ENCODE data around the gene N4BP3. TPM values are rescaled to one million over a fixed set of nuclear protein-coding genes. Genes with fewer than 3 reads are reported as not detected.

N4BP3 gene
- total RNA-seq, 1 experiment from 2014 or later = 3.2 TPM

DNA sequence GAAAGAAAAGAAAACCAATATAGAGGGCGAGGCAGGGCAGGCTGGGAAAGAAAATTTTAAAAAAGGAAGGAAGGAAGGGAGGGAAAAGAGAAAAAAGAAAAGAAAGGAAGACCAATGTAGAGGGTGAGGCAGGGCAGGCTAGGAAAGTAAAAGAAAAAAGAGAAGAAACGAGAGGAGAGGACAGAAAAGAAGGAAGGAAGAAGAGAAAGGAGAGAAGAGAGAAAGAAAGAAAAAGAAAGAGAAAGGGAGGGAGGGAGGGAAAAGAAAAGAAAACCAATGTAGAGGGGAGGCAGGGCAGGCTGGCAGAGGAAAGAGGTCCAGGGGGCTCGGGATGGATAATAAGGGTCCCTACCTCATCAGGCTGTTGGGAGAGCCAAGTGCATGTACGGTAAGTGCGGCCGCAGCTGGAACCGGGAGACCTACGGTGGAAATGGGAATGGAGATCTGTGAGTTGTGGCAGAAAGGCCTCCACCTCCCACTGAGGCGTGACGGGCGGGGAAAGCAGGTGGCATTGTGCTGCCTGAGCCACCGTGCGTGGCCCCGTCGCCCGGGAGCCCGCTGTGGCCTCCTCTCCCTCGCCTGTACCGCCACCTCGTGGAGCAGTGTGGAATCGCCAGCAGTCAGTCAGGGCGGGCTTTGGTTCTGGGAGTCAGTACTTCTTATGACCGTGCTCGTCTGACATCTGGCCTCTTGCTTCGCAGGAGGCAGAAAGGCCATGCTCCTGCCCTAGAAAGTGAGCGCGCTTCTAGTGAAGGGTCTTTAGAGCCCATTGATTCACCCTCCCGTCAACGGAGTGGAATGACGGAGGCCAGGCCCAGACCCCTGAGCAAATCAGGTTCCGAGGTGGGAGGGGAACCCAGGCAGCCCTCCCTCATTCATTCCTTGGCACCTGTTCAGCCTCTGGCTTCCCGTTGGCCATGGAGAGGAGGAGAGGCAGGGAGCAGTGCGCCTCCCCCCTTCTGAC is 50.7 kb downstream of the N4BP3 start:
- ChIA-PET POLR2A (interaction anchor here (0.6 kb wide), 1 partner anchor 10 kb away, joined by 3 read pairs; no protein-coding TSS in a partner anchor), CTCF (interaction anchor here (0.7 to 0.8 kb wide), 2 partner anchors 40 to 88 kb away, joined by 3 to 7 read pairs; no protein-coding TSS in a partner anchor)
- no peaks in the 10 kb centered on the region; the same call in 1 of the 2 replicates for H3K27me3 ChIP-seq (replicated peaks; ENCODE audit: control insufficient read depth, insufficient read depth, low read length)
- no peaks in the 10 kb centered on the region for H3K36me3 Mint-ChIP-seq (ENCODE audit: insufficient read depth, unreplicated experiment)
- peaks cover 14% of the 10 kb centered on the region for H3K27me3 Mint-ChIP-seq (ENCODE audit: insufficient read depth, unreplicated experiment)
- TF ChIP-seq, protein P1, sequence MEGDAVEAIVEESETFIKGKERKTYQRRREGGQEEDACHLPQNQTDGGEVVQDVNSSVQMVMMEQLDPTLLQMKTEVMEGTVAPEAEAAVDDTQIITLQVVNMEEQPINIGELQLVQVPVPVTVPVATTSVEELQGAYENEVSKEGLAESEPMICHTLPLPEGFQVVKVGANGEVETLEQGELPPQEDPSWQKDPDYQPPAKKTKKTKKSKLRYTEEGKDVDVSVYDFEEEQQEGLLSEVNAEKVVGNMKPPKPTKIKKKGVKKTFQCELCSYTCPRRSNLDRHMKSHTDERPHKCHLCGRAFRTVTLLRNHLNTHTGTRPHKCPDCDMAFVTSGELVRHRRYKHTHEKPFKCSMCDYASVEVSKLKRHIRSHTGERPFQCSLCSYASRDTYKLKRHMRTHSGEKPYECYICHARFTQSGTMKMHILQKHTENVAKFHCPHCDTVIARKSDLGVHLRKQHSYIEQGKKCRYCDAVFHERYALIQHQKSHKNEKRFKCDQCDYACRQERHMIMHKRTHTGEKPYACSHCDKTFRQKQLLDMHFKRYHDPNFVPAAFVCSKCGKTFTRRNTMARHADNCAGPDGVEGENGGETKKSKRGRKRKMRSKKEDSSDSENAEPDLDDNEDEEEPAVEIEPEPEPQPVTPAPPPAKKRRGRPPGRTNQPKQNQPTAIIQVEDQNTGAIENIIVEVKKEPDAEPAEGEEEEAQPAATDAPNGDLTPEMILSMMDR (IDR thresholded peaks at IDR 0.05; ENCODE audit: insufficient read depth in 1 of 2, low read depth in 1 of 2, low read length in 1 of 2, severe bottlenecking in 1 of 2, unreplicated experiment in 1 of 2) = peak; percentile 96 to 98
- H3K4me3 Mint-ChIP-seq (ENCODE audit: unreplicated experiment) = peak overlapping the region; percentile 24
- no peak overlapping the region for H3K4me3 ChIP-seq (ENCODE audit: low read depth, low read length)
- H3K36me3 ChIP-seq (ENCODE audit: control insufficient read depth, insufficient read depth, low read length) = no peaks in the 10 kb centered on the region
- peaks cover 7% of the 10 kb centered on the region for H3K4me1 Mint-ChIP-seq (ENCODE audit: low read depth, unreplicated experiment)
- H3K9me3 Mint-ChIP-seq (ENCODE audit: unreplicated experiment) = no peaks in the 10 kb centered on the region
- H3K9me3 ChIP-seq = no peaks in the 10 kb centered on the region
- H3K27ac Mint-ChIP-seq (ENCODE audit: unreplicated experiment) = no peak overlapping the region
- H3K4me1 ChIP-seq = 0 out of 2 replicates have a peak, but pooled peaks cover 4% of the 10 kb centered on the region
- intact Hi-C loops (cut with micrococcal nuclease; ENCODE audit: unreplicated experiment) = loop anchor here (1.0 to 2.0 kb wide), 2 partner anchors 17 to 88 kb away; no protein-coding TSS in a partner anchor
- no TSS peak for BruUV-seq (replicated peaks)
- DNase-seq = peak; percentile 84 to 92

DNA sequence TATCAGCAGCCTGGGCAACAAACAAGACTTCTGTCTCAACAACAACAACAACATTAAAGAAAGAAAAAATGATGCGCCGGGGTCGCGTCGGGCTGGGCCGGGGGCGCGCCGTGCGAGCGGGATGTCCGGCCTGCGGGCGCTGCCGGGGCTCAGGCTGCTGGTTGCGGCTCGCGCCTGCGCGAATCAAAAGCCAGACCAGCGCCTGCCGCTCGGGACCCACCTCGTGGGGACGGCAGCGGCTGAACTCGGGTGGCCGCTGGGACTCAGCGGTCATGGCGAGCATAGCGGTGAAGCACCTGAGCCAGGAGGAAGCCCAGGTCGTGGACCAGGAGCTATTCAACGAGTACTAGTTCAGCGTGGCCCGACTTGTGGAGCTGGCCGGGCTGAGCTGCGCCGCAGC is 52.2 kb downstream of the N4BP3 start:
- H3K27ac Mint-ChIP-seq (ENCODE audit: unreplicated experiment) = no peak overlapping the region
- ChIA-PET CTCF (interaction anchor here (1.3 kb wide), 1 partner anchor 90 kb away, joined by 6 read pairs; no protein-coding TSS in a partner anchor), POLR2A (no interaction called here)
- no peak for DNase-seq
- H3K4me3 Mint-ChIP-seq (ENCODE audit: unreplicated experiment) = no peak overlapping the region
- TF ChIP-seq, protein P1 (IDR thresholded peaks at IDR 0.05; ENCODE audit: insufficient read depth in 1 of 2, low read depth in 1 of 2, low read length in 1 of 2, severe bottlenecking in 1 of 2, unreplicated experiment in 1 of 2) = no peak
- H3K36me3 Mint-ChIP-seq (ENCODE audit: insufficient read depth, unreplicated experiment) = no peaks in the 10 kb centered on the region
- no peaks in the 10 kb centered on the region for H3K36me3 ChIP-seq (ENCODE audit: control insufficient read depth, insufficient read depth, low read length)
- H3K27me3 Mint-ChIP-seq (ENCODE audit: insufficient read depth, unreplicated experiment) = peaks cover 14% of the 10 kb centered on the region
- H3K9me3 Mint-ChIP-seq (ENCODE audit: unreplicated experiment) = no peaks in the 10 kb centered on the region
- intact Hi-C loops (cut with micrococcal nuclease; ENCODE audit: unreplicated experiment) = loop anchor here (2.0 kb wide), 1 partner anchor 19 kb away; no protein-coding TSS in a partner anchor
- no TSS peak for BruUV-seq (replicated peaks)
- H3K27me3 ChIP-seq (replicated peaks; ENCODE audit: control insufficient read depth, insufficient read depth, low read length) = no peaks in the 10 kb centered on the region; the same call in none of the 2 replicates
- H3K4me1 ChIP-seq = 0 out of 2 replicates have a peak, but pooled peaks cover 4% of the 10 kb centered on the region
- H3K4me1 Mint-ChIP-seq (ENCODE audit: low read depth, unreplicated experiment) = peaks cover 7% of the 10 kb centered on the region
- H3K4me3 ChIP-seq (ENCODE audit: low read depth, low read length) = no peak overlapping the region
- H3K9me3 ChIP-seq = no peaks in the 10 kb centered on the region

DNA sequence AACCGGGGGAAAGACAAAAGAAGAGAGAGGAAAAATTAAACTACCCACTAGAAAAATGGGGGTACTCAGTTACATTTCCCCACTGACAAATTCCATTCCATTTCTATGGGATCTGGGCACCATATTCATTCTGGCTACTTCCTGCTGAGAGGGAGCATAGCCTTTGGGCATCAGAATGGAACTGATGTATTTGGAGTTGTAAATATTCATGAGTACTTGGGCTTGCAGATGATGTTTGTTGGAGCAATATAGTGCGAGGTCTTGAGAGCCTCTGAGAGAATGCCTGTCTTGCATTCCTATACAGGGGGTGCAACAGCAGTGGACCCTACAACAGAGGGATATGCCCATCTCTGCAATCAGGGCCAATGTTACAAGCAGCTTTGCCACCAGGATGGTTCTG is 57.1 kb downstream of the N4BP3 start:
- no peaks in the 10 kb centered on the region for H3K9me3 ChIP-seq
- Mint-ChIP-seq H3K27ac (ENCODE audit: unreplicated experiment) (no peak overlapping the region), H3K4me3 (ENCODE audit: unreplicated experiment) (no peak overlapping the region), H3K9me3 (ENCODE audit: unreplicated experiment) (no peaks in the 10 kb centered on the region), H3K36me3 (ENCODE audit: insufficient read depth, unreplicated experiment) (no peaks in the 10 kb centered on the region), H3K27me3 (ENCODE audit: insufficient read depth, unreplicated experiment) (no peaks in the 10 kb centered on the region), H3K4me1 (ENCODE audit: low read depth, unreplicated experiment) (no peaks in the 10 kb centered on the region)
- H3K36me3 ChIP-seq (ENCODE audit: control insufficient read depth, insufficient read depth, low read length) = no peaks in the 10 kb centered on the region
- TF ChIP-seq, protein P1 (IDR thresholded peaks at IDR 0.05; ENCODE audit: insufficient read depth in 1 of 2, low read depth in 1 of 2, low read length in 1 of 2, severe bottlenecking in 1 of 2, unreplicated experiment in 1 of 2) = no peak
- intact Hi-C loops (cut with micrococcal nuclease; ENCODE audit: unreplicated experiment) = no loop called here
- H3K27me3 ChIP-seq (replicated peaks; ENCODE audit: control insufficient read depth, insufficient read depth, low read length) = no peaks in the 10 kb centered on the region; the same call in 1 of the 2 replicates
- no TSS peak for BruUV-seq (replicated peaks)
- POLR2A ChIA-PET = no interaction called here
- no peak for DNase-seq
- CTCF ChIA-PET = no interaction called here
- H3K4me1 ChIP-seq = no peaks in the 10 kb centered on the region
- H3K4me3 ChIP-seq (ENCODE audit: low read depth, low read length) = no peak overlapping the region

Data from Caco-2 (cell line).